GM21737 (cell line): ENCODE data around the gene UGP2.
A peak's percentile ranks its signal among the peaks of the same experiment; 100 is the strongest.
"Not testable (repeated sequence)": the region's sequence is repeated elsewhere in the genome, so short reads cannot be mapped to it uniquely, and the experiment has no call there.

Experiments
- ATAC-seq: cut with Tn5 transposase; IDR thresholded peaks from one replicate; pipeline ENCODE4 v1.9.1; 2021; ENCODE audit warnings: mild to moderate bottlenecking, moderate library complexity; ENCODE audit not compliant: unreplicated experiment

UGP2 gene

DNA sequence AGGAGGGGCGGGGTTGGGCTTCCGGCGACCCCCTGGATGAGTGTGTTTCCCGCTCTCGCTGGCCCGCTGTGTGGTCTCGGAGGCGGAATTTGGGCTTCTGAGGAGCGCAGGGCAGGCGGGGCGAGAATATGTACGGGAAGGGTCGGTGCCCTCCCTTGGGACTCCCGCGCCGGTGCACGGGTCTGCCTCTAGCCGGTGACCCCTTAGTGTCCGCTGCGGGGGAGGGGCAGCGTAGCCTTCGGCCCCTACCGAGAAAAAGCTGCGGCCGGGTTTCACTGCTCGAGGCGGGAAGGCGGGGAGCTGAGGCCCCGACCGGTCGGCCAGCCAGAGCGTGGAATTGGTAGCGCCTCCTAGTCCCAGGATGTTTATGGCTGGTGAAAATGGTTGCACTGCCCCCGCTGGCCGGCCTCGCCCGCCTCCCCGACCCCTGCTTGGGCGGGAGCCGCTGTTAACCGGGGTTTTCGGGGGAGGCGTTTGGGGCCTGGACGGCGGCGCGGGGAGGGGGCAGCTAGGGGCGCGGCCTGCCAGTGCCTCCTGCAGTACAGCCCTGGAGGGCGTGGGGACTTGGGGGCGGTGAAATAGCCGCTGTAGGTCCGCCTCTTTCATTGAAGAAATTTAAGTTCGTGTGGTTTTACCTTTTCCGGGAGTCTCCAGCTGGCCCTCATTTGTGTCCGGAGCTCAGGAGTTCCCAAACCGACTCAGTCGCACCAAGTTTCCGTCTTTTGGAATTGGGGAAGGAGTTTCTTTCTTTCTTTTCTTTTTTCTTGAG lies at the start of gene UGP2:
TSS of gene UGP2 (plus strand) at position 643 of the 769 bp plus-strand sequence. CDS start 290 bp downstream, outside the sequence.
- peak; percentile 74 for ATAC-seq

- ATAC-seq, result no peak
Observed at GRCh38 chr2:63792530-63792929, 49.2 kb upstream of the UGP2 start.

GRCh38 chr2:63796366-63796765 lies 45.3 kb upstream of the UGP2 start:
- no peak for ATAC-seq

DNA sequence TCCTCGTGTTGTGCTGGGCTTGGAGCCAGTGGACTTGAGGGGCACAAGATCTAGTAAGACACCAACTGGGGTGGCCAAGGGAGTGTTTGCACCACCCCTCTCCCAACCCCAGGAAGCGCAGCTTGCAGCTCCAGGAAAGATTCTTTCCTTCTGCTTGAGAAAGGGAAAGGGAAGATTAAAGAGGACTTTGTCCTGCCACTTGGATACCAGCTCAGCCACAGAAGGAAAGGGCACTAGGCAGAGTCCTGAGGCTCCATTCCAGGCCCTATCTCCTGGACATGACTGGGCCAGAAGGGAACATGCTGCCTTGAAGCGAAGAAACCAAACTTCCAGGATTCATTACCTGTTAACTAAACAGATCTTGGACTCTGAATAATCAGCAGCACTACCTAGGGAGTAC lies 44.9 kb upstream of the UGP2 start:
- no peak for ATAC-seq

- no peak for ATAC-seq
Observed at GRCh38 chr2:63801455-63801854, 40.2 kb upstream of the UGP2 start.

GRCh38 chr2:63805412-63805811 lies 36.3 kb upstream of the UGP2 start:
- ATAC-seq, result no peak

- not testable (repeated sequence) for ATAC-seq
Observed at GRCh38 chr2:63808036-63808435, 33.7 kb upstream of the UGP2 start.

- not testable (repeated sequence) for ATAC-seq
Observed at GRCh38 chr2:63808911-63809310, 32.8 kb upstream of the UGP2 start.

DNA sequence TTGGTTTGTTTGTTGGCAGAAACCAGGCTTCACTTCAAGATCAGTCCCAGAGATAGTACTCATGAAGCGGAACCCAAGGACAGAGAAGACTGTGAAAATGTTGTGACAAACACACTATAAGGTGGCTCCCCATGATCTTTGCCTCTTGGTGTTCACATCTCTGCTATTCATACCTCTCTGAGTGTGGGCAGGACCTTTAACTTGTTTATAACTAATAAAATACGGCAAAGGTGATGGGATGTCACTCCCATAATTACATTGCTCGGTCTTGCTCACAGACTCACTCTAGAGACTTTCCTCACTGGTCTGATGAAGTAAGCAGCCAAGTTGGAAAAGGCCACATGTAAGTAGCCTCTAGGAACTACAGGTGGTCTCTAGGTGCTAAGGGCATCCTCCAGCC lies 30.6 kb upstream of the UGP2 start:
- no peak for ATAC-seq

GRCh38 chr2:63811870-63812269 lies 29.8 kb upstream of the UGP2 start:
- not testable (repeated sequence) for ATAC-seq

DNA sequence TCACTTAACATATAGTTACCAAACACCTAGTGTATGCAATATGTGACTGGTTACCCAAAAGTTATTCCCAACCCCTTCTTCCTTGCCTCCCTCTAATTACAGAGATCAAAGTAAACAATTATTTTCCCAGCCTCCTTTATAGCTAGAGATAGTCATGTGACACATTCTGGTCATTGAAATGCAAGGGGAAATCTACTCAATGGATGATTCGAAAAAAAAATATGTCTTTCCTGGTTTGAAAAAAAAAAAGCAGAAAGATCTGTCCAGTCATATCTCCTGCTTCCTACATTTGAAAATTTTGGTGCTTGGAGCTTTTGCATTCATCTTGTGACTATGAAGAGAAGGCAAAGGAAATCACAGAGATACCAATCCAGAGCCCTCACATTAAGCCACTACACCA lies 27.6 kb upstream of the UGP2 start:
- ATAC-seq, result no peak

- no peak for ATAC-seq
Observed at GRCh38 chr2:63817382-63817781, 24.3 kb upstream of the UGP2 start.

DNA sequence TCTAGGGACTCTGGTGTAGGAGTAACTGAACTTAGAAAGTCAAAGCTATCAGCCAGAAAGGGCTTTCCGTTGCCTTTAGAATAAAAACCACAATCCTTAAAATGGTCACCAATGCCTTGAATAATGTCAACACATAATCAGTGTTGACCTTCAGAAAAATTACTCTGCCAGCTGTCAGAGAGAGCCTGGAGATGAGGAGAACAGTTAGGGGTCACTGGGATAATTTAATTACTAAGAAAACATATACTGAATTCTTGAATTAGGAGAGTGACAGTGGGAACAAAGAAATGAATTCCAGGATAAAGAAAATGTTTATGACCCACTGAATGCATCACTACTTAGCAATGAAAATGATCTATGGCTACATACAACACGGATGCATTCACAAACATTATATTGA lies 23.4 kb upstream of the UGP2 start:
- no peak for ATAC-seq

DNA sequence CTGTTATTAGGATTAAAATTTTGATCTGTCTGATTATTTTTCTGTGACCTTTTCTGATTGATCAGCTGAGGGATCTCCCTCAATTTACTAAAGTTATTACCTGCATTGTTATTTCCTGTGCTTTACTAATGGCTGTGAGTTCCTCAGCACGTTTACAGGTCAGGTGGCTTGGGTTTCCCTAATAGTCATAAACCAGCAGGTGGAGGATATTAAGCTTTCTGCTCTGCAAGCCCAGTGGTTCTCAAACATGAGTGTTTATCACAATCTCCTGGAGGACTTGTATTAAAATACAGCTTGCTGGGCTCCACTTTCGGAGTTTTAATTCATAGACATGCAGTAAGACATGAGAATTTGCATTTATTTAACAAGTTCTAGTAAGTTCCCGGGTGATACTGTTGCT lies 22.4 kb upstream of the UGP2 start:
- ATAC-seq, result no peak

DNA sequence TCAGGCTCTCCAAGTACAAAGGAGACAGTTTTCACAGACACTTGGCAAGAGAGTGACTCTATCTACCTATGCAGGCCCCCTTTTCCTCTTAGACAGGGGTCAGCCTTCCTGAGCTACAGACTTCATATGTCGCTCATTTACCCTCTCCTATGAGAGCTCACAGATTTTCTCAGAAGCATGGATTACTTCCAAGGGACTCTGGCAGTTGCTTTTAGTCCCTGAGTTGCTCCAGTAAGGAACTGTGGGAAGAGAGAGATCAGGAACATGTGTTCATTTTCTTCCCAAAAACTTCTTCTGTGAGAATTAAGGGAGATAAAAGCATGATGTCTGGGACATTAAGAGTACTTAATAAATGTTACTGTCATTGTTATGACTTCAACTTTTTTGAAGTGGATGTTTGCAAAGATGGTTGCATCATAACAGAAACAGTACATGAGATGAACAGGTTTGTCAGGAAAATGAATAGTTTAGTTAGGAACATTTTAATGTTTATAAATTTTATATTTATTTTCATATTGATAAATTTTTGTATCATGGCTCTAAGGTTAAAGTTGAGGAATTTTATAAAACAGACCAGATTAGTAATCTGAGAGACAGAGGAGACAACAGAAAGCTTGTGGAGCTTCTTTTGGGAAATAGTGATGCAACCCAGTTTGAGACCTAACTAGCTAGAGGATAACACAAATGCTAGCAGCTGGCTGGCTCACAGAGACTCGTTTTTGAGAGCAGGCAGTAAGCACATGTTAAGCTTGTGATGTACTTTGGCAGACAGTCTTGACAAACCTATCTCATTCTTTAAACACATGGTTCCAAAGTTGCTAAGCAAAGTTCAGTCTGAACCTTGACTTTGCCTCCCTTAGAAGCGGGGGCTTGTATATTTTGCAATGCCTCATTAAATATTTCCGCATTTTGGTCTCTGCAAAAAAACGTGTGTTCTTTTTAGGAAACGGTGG lies 21.7 kb upstream of the UGP2 start:
- ATAC-seq, result no peak

GRCh38 chr2:63820969-63821368 lies 20.7 kb upstream of the UGP2 start:
- no peak for ATAC-seq

DNA sequence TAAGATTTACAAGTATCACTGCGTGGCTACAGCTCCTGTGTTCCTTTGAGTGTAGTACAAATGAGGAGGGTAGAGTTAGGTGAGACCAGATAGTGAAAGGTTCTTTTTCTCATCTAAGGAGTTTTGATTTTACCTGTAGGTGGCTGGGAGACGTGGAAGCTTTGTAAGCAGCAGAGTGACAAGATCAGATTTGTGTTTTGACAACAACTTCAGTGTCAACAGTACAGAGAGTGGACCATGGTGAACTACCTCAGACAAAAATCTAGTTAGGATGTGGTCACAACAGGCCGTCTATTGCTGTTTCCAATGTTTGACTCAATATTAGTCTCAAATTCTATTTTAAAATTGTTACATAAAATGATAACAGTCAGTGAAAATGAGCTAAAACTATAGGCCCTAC lies 20.3 kb upstream of the UGP2 start:
- ATAC-seq, result no peak

- no peak for ATAC-seq
Observed at GRCh38 chr2:63822478-63822877, 19.2 kb upstream of the UGP2 start.

- no peak for ATAC-seq
Observed at GRCh38 chr2:63827749-63828148, 13.9 kb upstream of the UGP2 start.

- ATAC-seq, result no peak
Observed at GRCh38 chr2:63831176-63831575, 10.5 kb upstream of the UGP2 start.

- no peak for ATAC-seq
Observed at GRCh38 chr2:63834401-63834800, 7.3 kb upstream of the UGP2 start.

DNA sequence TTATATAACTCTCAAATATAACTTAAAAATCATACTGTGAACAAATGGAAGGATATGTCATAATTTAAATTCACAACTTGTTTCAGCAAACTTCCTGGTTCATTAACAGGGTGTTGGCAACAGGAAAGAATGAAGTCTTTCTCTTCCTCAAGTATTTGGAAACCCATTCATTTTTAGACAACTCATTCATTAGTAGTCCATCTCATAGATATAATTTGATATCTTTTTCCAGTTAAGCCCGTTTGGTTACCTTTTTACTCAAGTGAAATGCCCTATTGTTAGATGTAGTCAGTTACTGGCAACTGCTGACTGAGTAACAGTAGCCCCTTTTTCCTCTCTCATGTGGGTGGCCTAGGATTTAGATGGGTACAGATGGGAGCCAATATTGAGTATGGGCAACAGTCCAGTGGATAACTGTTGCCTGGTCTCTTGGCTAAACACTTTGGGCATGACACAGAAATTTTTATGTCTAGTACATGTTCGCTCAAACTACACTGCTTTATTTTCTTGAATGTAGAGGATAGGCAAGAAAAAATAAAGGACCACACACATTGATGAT lies 4.6 kb upstream of the UGP2 start:
- no peak for ATAC-seq
